Immature natural killer cell (primary cell): ENCODE measurements around the gene OR2W1. TPM values are rescaled to one million over a fixed set of nuclear protein-coding genes. Genes with fewer than 3 reads are reported as not detected.

Experiments
- DNase-seq, 3 donors: peaks; one replicate each; pipeline ENCODE4 v3.0.0; 2022; ENCODE audit warnings: mixed read lengths in 1 of 3
- H3K27ac Mint-ChIP-seq, 6 donors: one replicate each; pipeline ENCODE4 v1.8.0; 2020; ENCODE audit warnings: mixed read lengths in 6 of 6, mild to moderate bottlenecking in 5 of 6, inconsistent platforms in 4 of 6, moderate library complexity in 3 of 6
- H3K27me3 Mint-ChIP-seq, 3 donors: one replicate each; pipeline ENCODE4 v1.8.0; 2020 to 2021; ENCODE audit warnings: low read depth in 3 of 3, mild to moderate bottlenecking in 3 of 3, mixed read lengths in 3 of 3, moderate library complexity in 3 of 3, inconsistent platforms in 1 of 3
- H3K36me3 Mint-ChIP-seq, 3 donors: one replicate each; pipeline ENCODE4 v1.8.0; 2020; ENCODE audit warnings: mixed read lengths in 3 of 3, inconsistent platforms in 2 of 3, mild to moderate bottlenecking in 2 of 3
- H3K4me1 Mint-ChIP-seq, 2 donors: one replicate each; pipeline ENCODE4 v1.8.0; 2020; ENCODE audit warnings: inconsistent platforms in 2 of 2, mild to moderate bottlenecking in 2 of 2, mixed read lengths in 2 of 2, moderate library complexity in 1 of 2
- H3K4me3 Mint-ChIP-seq, 5 donors: one replicate each; pipeline ENCODE4 v1.8.0; 2020; ENCODE audit warnings: mild to moderate bottlenecking in 5 of 5, mixed read lengths in 5 of 5, inconsistent platforms in 3 of 5, moderate library complexity in 3 of 5
- H3K9me3 Mint-ChIP-seq, 6 donors: one replicate each; pipeline ENCODE4 v1.8.0; 2020; ENCODE audit warnings: mild to moderate bottlenecking in 6 of 6, mixed read lengths in 6 of 6, inconsistent platforms in 4 of 6, moderate library complexity in 3 of 6
- polyA plus RNA-seq, 3 donors: library from polyadenylated mRNA; unstranded; fragments of 300-500 nt; fragmentation: Illumina TruSeq; gene quantifications; one replicate each; pipeline ENCODE4 v1.2.3, GENCODE V29; 2021

OR2W1 gene
- polyA plus RNA-seq, 3 donors from 2014 or later: not detected

GRCh38 chr6:29017428-29017802, 27.6 kb downstream of the OR2W1 start:
- no peak for DNase-seq
- Mint-ChIP-seq H3K27ac (peak overlapping the region in 1 of 6 donors; percentile 55), H3K36me3 (no peaks in the 10 kb centered on the region), H3K4me1 (peaks cover 14 to 17% of the 10 kb centered on the region in 2 donors), H3K27me3 (peaks cover 18 to 22% (median 18%) of the 10 kb centered on the region in 3 donors), H3K9me3 (peaks cover 0 to 1% (median 0%) of the 10 kb centered on the region in 6 donors), H3K4me3 (peak overlapping the region in 4 of 5 donors; percentile 87 to 96 (median 89))

- Mint-ChIP-seq H3K4me1 (peaks cover 14 to 19% of the 10 kb centered on the region in 2 donors), H3K27ac (peak overlapping the region; percentile 55 to 85 (median 76)), H3K36me3 (no peaks in the 10 kb centered on the region), H3K9me3 (peaks cover 0 to 1% (median 0%) of the 10 kb centered on the region in 6 donors), H3K27me3 (peaks cover 15 to 17% (median 16%) of the 10 kb centered on the region in 3 donors), H3K4me3 (peak overlapping the region; percentile 87 to 96 (median 91))
- DNase-seq: peak; percentile 71 to 78 (median 76)
These were observed 28.2 kb downstream of the OR2W1 start for GRCh38 chr6:29016559-29017427.

GRCh38 chr6:29014729-29015608, 30.0 kb downstream of the OR2W1 start:
- Mint-ChIP-seq H3K27me3 (peaks cover 15 to 19% (median 16%) of the 10 kb centered on the region in 3 donors), H3K9me3 (no peaks in the 10 kb centered on the region), H3K36me3 (no peaks in the 10 kb centered on the region), H3K27ac (no peak overlapping the region), H3K4me3 (peak overlapping the region in 3 of 5 donors; percentile 31 to 96 (median 87)), H3K4me1 (peaks cover 18 to 28% of the 10 kb centered on the region in 2 donors)
- peak in 1 of 3 donors; percentile 10 for DNase-seq

- peak overlapping the region in 1 of 6 donors; percentile 26 for H3K27ac Mint-ChIP-seq
- peak overlapping the region; percentile 72 to 89 (median 81) for H3K4me3 Mint-ChIP-seq
- DNase-seq: peak; percentile 31 to 40 (median 36)
- H3K4me1 Mint-ChIP-seq: peaks cover 11 to 20% of the 10 kb centered on the region in 2 donors
- H3K36me3 Mint-ChIP-seq: no peaks in the 10 kb centered on the region
- H3K9me3 Mint-ChIP-seq: no peaks in the 10 kb centered on the region
- H3K27me3 Mint-ChIP-seq: peaks cover 16 to 21% (median 16%) of the 10 kb centered on the region in 3 donors
These were observed 33.7 kb downstream of the OR2W1 start for GRCh38 chr6:29011276-29011734.

- H3K9me3 Mint-ChIP-seq: no peaks in the 10 kb centered on the region
- no peak overlapping the region for H3K27ac Mint-ChIP-seq
- DNase-seq: no peak
- peaks cover 0 to 4% (median 0%) of the 10 kb centered on the region in 3 donors for H3K36me3 Mint-ChIP-seq
- H3K4me1 Mint-ChIP-seq: peaks cover 15 to 29% of the 10 kb centered on the region in 2 donors
- H3K27me3 Mint-ChIP-seq: peaks cover 10 to 30% (median 17%) of the 10 kb centered on the region in 3 donors
- H3K4me3 Mint-ChIP-seq: no peak overlapping the region
These were observed 35.6 kb downstream of the OR2W1 start for GRCh38 chr6:29009358-29009757.

- H3K4me3 Mint-ChIP-seq: no peak overlapping the region
- H3K27ac Mint-ChIP-seq: no peak overlapping the region
- H3K36me3 Mint-ChIP-seq: peaks cover 0 to 4% (median 0%) of the 10 kb centered on the region in 3 donors
- H3K4me1 Mint-ChIP-seq: peaks cover 15 to 29% of the 10 kb centered on the region in 2 donors
- H3K27me3 Mint-ChIP-seq: peaks cover 7 to 28% (median 12%) of the 10 kb centered on the region in 3 donors
- H3K9me3 Mint-ChIP-seq: no peaks in the 10 kb centered on the region
- no peak for DNase-seq
These were observed 36.9 kb downstream of the OR2W1 start for GRCh38 chr6:29008089-29008488.

- peaks cover 11 to 18% of the 10 kb centered on the region in 2 donors for H3K4me1 Mint-ChIP-seq
- peak within 1 kb of the TSS; percentile 80 to 89 (median 88) for H3K4me3 Mint-ChIP-seq
- no peak for DNase-seq
- H3K27me3 Mint-ChIP-seq: peaks cover 2 to 22% (median 12%) of the 10 kb centered on the region in 3 donors
- H3K9me3 Mint-ChIP-seq: no peaks in the 10 kb centered on the region
- H3K36me3 Mint-ChIP-seq: peaks cover 0 to 4% (median 0%) of the 10 kb centered on the region in 3 donors
- peak within 1 kb of the TSS in 5 of 6 donors; percentile 3 to 46 (median 20) for H3K27ac Mint-ChIP-seq
These were observed 39.6 kb downstream of the OR2W1 start, which contains the start of gene ZNF311 for GRCh38 chr6:29005183-29005885. TSS of gene ZNF311 (minus strand) at chr6:29005315. CDS start at chr6:29003954, 1,361 bp downstream.

GRCh38 chr6:28996844-28997510, 48.0 kb downstream of the OR2W1 start:
- Mint-ChIP-seq H3K4me3 (no peak overlapping the region), H3K9me3 (no peaks in the 10 kb centered on the region), H3K27me3 (peaks cover 0 to 10% (median 8%) of the 10 kb centered on the region in 3 donors), H3K27ac (no peak overlapping the region), H3K36me3 (no peaks in the 10 kb centered on the region), H3K4me1 (no peaks in the 10 kb centered on the region)
- DNase-seq: no peak

GRCh38 chr6:28995093-28995650, 49.8 kb downstream of the OR2W1 start:
- no peak overlapping the region for H3K27ac Mint-ChIP-seq
- H3K27me3 Mint-ChIP-seq: peaks cover 0 to 10% (median 5%) of the 10 kb centered on the region in 3 donors
- H3K4me1 Mint-ChIP-seq: no peaks in the 10 kb centered on the region
- no peaks in the 10 kb centered on the region for H3K9me3 Mint-ChIP-seq
- no peak overlapping the region for H3K4me3 Mint-ChIP-seq
- DNase-seq: no peak
- no peaks in the 10 kb centered on the region for H3K36me3 Mint-ChIP-seq

Other genes with a start within 250 kb of the OR2W1 start
- gene TRIM27, start 121.2 kb downstream of the OR2W1 start, polyA plus RNA-seq: 10 to 100 TPM; 30.2 to 51.1 (median 43.0) TPM
- not detected for gene ZNF311, start 39.9 kb downstream of the OR2W1 start, polyA plus RNA-seq
- not detected for gene OR2B3, start 42.1 kb upstream of the OR2W1 start, polyA plus RNA-seq
- gene OR2J1, start 54.3 kb upstream of the OR2W1 start, polyA plus RNA-seq: not detected
- gene OR2J3, start 62.9 kb upstream of the OR2W1 start, polyA plus RNA-seq: not detected
- gene OR2J2, start 125.7 kb upstream of the OR2W1 start, polyA plus RNA-seq: not detected